HFFc6 (cell line): ENCODE data around the gene RBM45. TPM values are rescaled to one million over a fixed set of nuclear protein-coding genes. Genes with fewer than 3 reads are reported as not detected.
"Not testable (repeated sequence)": the region's sequence is repeated elsewhere in the genome, so short reads cannot be mapped to it uniquely, and the experiment has no call there.

Source experiments
- DNase-seq: peaks from one replicate; pipeline ENCODE4 v3.0.0-alpha.2; 2018
- H3K27ac Mint-ChIP-seq: 2 replicates; pipeline ENCODE4 v1.8.0; 2020; ENCODE audit warnings: mild to moderate bottlenecking, mixed read lengths
- H3K27me3 Mint-ChIP-seq: 2 replicates; pipeline ENCODE4 v1.8.0; 2021; ENCODE audit warnings: mild to moderate bottlenecking, moderate library complexity, mixed read lengths; ENCODE audit not compliant: insufficient read depth
- H3K36me3 Mint-ChIP-seq: 2 replicates; pipeline ENCODE4 v1.8.0; 2021; ENCODE audit warnings: low read depth, mixed read lengths
- H3K4me1 Mint-ChIP-seq: 2 replicates; pipeline ENCODE4 v1.8.0; 2020; ENCODE audit warnings: low read depth, mixed read lengths
- H3K4me3 Mint-ChIP-seq: 2 replicates; pipeline ENCODE4 v1.8.0; 2020; ENCODE audit warnings: mild to moderate bottlenecking, moderate library complexity, mixed read lengths
- H3K9me3 Mint-ChIP-seq: 2 replicates; pipeline ENCODE4 v1.8.0; 2020; ENCODE audit warnings: mild to moderate bottlenecking, mixed read lengths
- CTCF ChIP-seq: fragments of 200-600 bp; sonication (generic); IDR thresholded peaks from 2 replicates; pipeline ENCODE4 v1.5.0; 2021; ENCODE audit warnings: antibody characterized with exemption, mild to moderate bottlenecking
- total RNA-seq, 6 experiments: library from RNA; stranded (reverse); fragmentation: NEBNext Ultra II Directional; extraction: Animal tissue kit (Norgen Biotek cat#: 25700); gene quantifications; 2 replicates in 1 of 6; 3 replicates in 5 of 6; pipeline ENCODE4 v1.2.3, GENCODE V29; 2021

Gene RBM45
- total RNA-seq, 6 experiments from 2014 or later, result 13.8 to 16.6 (median 14.9) TPM

GRCh38 chr2:178076130-178076529 is 36.1 kb upstream of the RBM45 start:
- H3K4me1 Mint-ChIP-seq, result peaks cover 40% of the 10 kb centered on the region
- no peak for TF ChIP-seq CTCF
- H3K36me3 Mint-ChIP-seq, result no peaks in the 10 kb centered on the region
- no peak for DNase-seq
- no peaks in the 10 kb centered on the region for H3K9me3 Mint-ChIP-seq
- no peak overlapping the region for H3K27ac Mint-ChIP-seq
- no peak overlapping the region for H3K4me3 Mint-ChIP-seq
- no peaks in the 10 kb centered on the region; the same call in 1 of the 2 replicates for H3K27me3 Mint-ChIP-seq

- H3K27ac Mint-ChIP-seq, H3K27me3 Mint-ChIP-seq, H3K36me3 Mint-ChIP-seq, DNase-seq, H3K4me1 Mint-ChIP-seq, H3K9me3 Mint-ChIP-seq, H3K4me3 Mint-ChIP-seq: not testable (repeated sequence)
Measured at GRCh38 chr2:178079279-178079678, 33.0 kb upstream of the RBM45 start.

- Mint-ChIP-seq H3K4me3 (no peak overlapping the region), H3K36me3 (no peaks in the 10 kb centered on the region), H3K27me3 (no peaks in the 10 kb centered on the region; the same call in 1 of the 2 replicates), H3K9me3 (no peaks in the 10 kb centered on the region), H3K4me1 (no peaks in the 10 kb centered on the region), H3K27ac (no peak overlapping the region)
- no peak for DNase-seq
- TF ChIP-seq CTCF, result no peak
Measured at GRCh38 chr2:178082408-178083045, 29.7 kb upstream of the RBM45 start.

- no peak overlapping the region for H3K27ac Mint-ChIP-seq
- no peak for TF ChIP-seq CTCF
- H3K4me3 Mint-ChIP-seq, result no peak overlapping the region
- no peaks in the 10 kb centered on the region for H3K36me3 Mint-ChIP-seq
- no peak for DNase-seq
- H3K27me3 Mint-ChIP-seq, result no peaks in the 10 kb centered on the region; the same call in 1 of the 2 replicates
- H3K4me1 Mint-ChIP-seq, result no peaks in the 10 kb centered on the region
- no peaks in the 10 kb centered on the region for H3K9me3 Mint-ChIP-seq
Measured at GRCh38 chr2:178084273-178084672, 28.0 kb upstream of the RBM45 start.

- no peak for TF ChIP-seq CTCF
- Mint-ChIP-seq H3K9me3 (no peaks in the 10 kb centered on the region), H3K36me3 (no peaks in the 10 kb centered on the region), H3K27me3 (peaks cover 2% of the 10 kb centered on the region; the same call in 1 of the 2 replicates), H3K4me3 (no peak overlapping the region), H3K27ac (no peak overlapping the region), H3K4me1 (no peaks in the 10 kb centered on the region)
- no peak for DNase-seq
Measured at GRCh38 chr2:178088774-178089270, 23.4 kb upstream of the RBM45 start.

GRCh38 chr2:178093471-178093870 is 18.8 kb upstream of the RBM45 start:
- DNase-seq, result no peak
- no peak for TF ChIP-seq CTCF
- Mint-ChIP-seq H3K27me3 (peaks cover 3% of the 10 kb centered on the region), H3K36me3 (no peaks in the 10 kb centered on the region), H3K4me1 (no peaks in the 10 kb centered on the region), H3K4me3 (no peak overlapping the region), H3K27ac (no peak overlapping the region), H3K9me3 (no peaks in the 10 kb centered on the region)
